SH-SY5Y (cell line): Measurements from ENCODE around the gene KANSL1L.

Source experiments
- GATA2 ChIP-seq: IDR thresholded peaks from 2 replicates; pipeline ENCODE4 v1.6.1; 2011; ENCODE audit warnings: mild to moderate bottlenecking, low read depth, low read length
- GATA3 ChIP-seq: IDR thresholded peaks from 2 replicates; pipeline ENCODE4 v1.6.1; 2011; ENCODE audit warnings: low read depth, mild to moderate bottlenecking, low read length, moderate library complexity

The KANSL1L gene

GRCh38 chr2:210171309-210172218, at the start of gene KANSL1L:
Gene KANSL1L (minus strand): TSS chr2:210171409. CDS start chr2:210154582, 16,827 bp downstream.
- TF ChIP-seq GATA2 (no peak), GATA3 (no peak)

- TF ChIP-seq GATA3 (no peak), GATA2 (no peak)
Observed at GRCh38 chr2:210215120-210215519, 43.9 kb upstream of the KANSL1L start.

GRCh38 chr2:210210185-210210584, 39.0 kb upstream of the KANSL1L start:
- TF ChIP-seq GATA3, result no peak
- no peak for TF ChIP-seq GATA2

- no peak for TF ChIP-seq GATA3
Observed at GRCh38 chr2:210207929-210208328, 36.7 kb upstream of the KANSL1L start.

GRCh38 chr2:210203558-210203957, 32.3 kb upstream of the KANSL1L start:
- TF ChIP-seq GATA2 (no peak), GATA3 (no peak)

GRCh38 chr2:210203147-210203546, 31.9 kb upstream of the KANSL1L start:
- TF ChIP-seq GATA3 (no peak), GATA2 (no peak)

- no peak for TF ChIP-seq GATA3
- TF ChIP-seq GATA2, result no peak
Observed at GRCh38 chr2:210199854-210200253, 28.6 kb upstream of the KANSL1L start.

- no peak for TF ChIP-seq GATA2
- no peak for TF ChIP-seq GATA3
Observed at GRCh38 chr2:210199186-210199765, 28.1 kb upstream of the KANSL1L start.

GRCh38 chr2:210198326-210198725, 27.1 kb upstream of the KANSL1L start:
- TF ChIP-seq GATA2 (no peak), GATA3 (no peak)

GRCh38 chr2:210197720-210198119, 26.5 kb upstream of the KANSL1L start:
- no peak for TF ChIP-seq GATA2
- TF ChIP-seq GATA3, result no peak

GRCh38 chr2:210195101-210195852, 24.1 kb upstream of the KANSL1L start:
- TF ChIP-seq GATA3 (no peak), GATA2 (no peak)

GRCh38 chr2:210190345-210190744, 19.1 kb upstream of the KANSL1L start:
- TF ChIP-seq GATA2 (no peak), GATA3 (no peak)

- TF ChIP-seq GATA2, result no peak
- no peak for TF ChIP-seq GATA3
Observed at GRCh38 chr2:210189452-210190138, 18.4 kb upstream of the KANSL1L start.

- peak; percentile 58 for TF ChIP-seq GATA2
- peak; percentile 70 for TF ChIP-seq GATA3
Observed at GRCh38 chr2:210188755-210189154, 17.5 kb upstream of the KANSL1L start.

- no peak for TF ChIP-seq GATA2
- TF ChIP-seq GATA3, result no peak
Observed at GRCh38 chr2:210188190-210188589, 17.0 kb upstream of the KANSL1L start.

GRCh38 chr2:210180477-210180876, 9.3 kb upstream of the KANSL1L start:
- TF ChIP-seq GATA2 (no peak), GATA3 (no peak)
